Measurements from ENCODE around the gene MEGF8.

GRCh38 chr19:42401365-42402303 lies 76.2 kb downstream of the MEGF8 start:
- peak; percentile 90 for TF ChIP-seq CTCF (IDR thresholded peaks at IDR 0.05; ENCODE audit: low read depth, low read length)
- TF ChIP-seq EZH2phosphoT487 (IDR thresholded peaks at IDR 0.05; ENCODE audit: low read depth) = no peak
